HG03442 (cell line): ENCODE measurements around the gene CDH13.

Experiments used
- ATAC-seq: cut with Tn5 transposase; IDR thresholded peaks from one replicate; pipeline ENCODE4 v1.9.1; 2021; ENCODE audit warnings: mild to moderate bottlenecking, moderate library complexity; ENCODE audit not compliant: unreplicated experiment

The CDH13 gene

DNA sequence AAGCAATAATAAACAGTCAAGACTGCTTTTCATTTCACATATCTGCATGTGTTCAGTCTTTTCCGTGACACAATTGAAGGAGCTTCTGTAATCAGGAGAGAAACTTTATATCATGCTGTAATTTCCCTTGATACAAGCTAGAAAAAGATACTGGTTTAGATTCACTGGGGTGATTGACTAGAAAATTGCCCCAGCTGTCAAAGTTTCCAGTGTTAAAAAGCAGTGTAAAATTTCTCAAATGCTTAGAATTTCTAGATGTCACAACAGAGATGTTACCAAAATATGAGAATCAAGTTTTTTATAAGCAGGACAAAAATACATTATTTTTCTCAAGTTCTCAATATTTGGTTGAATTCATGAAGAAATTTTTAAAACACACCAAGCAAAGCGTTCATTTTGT lies 888.6 kb downstream of the CDH13 start:
- ATAC-seq = no peak

GRCh38 chr16:83516931-83517330 lies 890.2 kb downstream of the CDH13 start:
- ATAC-seq = no peak

- no peak for ATAC-seq
Measured at GRCh38 chr16:83517398-83517797, 890.6 kb downstream of the CDH13 start.

GRCh38 chr16:83520596-83520995 lies 893.8 kb downstream of the CDH13 start:
- no peak for ATAC-seq

DNA sequence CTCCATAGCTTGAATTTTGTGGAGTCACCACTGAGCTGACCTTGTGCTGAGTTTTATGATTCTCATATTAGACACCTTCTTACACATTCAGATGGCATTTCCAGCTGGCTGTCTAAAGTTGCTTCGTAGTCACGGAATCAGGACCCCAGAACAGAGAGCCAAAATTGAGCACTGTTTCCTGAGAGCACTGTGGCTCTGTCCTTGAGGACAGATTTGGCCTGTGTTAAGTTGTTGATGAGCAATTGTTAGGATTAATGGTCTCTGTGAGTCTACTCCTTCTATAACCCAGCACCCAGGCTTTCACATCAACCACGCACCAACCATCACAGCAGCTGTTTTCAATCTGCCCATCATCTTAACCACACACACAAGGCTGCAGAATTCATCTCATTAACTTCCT lies 903.5 kb downstream of the CDH13 start:
- ATAC-seq = no peak

DNA sequence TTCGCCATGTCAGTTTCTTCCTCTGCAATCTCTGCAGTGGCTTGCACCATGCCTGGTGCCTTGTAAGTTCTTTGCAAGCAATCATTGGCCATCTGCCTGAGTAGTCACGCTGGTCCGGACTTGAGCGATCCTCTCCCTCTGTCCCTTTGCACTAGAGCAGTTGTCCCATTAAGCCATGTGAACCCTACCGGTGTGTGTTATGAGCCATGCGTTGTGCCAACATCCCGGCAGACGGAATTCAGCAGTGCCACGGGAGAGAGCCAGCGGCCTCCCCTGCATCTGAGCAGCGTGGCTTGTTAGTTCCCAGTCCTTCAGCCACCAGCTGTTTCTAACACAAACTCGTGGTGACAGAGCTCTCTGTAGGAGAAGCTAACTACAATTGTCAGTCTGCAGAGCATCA lies 905.9 kb downstream of the CDH13 start:
- no peak for ATAC-seq

DNA sequence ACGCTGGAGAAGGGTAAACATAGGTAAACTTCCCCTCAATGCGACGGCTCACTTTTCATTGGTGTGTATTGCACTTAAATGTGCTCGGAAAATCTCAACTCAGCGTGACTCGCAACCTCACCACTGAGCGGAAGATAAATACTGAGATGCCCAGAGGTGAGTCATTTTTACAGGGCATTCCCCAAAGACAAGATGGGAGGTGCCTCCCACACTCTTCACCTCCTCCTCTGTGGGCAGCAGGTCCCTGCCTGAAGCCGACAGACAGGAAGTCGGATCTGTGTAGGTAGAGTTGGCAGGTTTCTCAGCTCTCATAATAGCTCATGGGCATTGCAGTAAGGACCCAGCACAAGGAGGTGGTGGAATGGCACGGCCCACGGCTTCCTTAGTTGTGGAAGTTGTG lies 906.4 kb downstream of the CDH13 start:
- no peak for ATAC-seq

DNA sequence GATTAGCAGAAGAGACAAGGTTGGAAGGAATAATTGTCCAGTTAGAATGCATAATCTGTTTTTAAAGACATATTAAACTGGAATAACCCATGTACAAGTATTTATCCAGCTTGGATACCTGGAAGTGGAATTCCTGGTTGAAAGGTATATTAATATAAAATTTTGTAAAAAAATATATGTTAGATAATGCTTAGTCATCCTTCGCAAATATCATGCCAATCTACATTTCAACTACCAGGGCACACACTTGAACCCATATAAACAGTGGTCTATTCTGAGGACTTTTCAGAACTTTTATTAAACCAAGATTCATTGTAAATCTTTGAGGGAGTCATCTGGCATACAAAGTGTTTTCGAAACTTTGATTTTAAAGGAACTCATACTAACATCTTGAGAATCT lies 911.9 kb downstream of the CDH13 start:
- no peak for ATAC-seq

- no peak for ATAC-seq
Measured at GRCh38 chr16:83539736-83540490, 913.1 kb downstream of the CDH13 start.

DNA sequence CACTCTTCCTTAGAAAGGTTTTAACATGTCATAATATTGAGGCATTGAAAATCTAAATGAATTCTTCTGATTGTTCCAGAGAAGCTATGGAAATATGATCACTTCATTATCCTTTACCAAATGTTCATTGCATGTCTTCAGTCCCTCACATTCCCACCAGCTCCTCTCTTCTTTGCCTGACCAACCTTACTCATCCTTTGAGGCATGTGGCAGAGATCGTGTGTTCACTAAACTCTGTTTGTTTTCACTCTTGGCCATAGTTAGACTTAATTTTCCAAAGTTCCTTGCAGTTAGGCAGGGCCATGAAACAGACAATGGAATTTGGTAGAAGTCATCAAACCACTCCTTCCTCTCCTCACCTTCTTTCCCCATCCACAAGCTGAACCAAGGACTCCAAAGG lies 914.5 kb downstream of the CDH13 start:
- ATAC-seq = no peak

- ATAC-seq = no peak
Measured at GRCh38 chr16:83542491-83542890, 915.7 kb downstream of the CDH13 start.

DNA sequence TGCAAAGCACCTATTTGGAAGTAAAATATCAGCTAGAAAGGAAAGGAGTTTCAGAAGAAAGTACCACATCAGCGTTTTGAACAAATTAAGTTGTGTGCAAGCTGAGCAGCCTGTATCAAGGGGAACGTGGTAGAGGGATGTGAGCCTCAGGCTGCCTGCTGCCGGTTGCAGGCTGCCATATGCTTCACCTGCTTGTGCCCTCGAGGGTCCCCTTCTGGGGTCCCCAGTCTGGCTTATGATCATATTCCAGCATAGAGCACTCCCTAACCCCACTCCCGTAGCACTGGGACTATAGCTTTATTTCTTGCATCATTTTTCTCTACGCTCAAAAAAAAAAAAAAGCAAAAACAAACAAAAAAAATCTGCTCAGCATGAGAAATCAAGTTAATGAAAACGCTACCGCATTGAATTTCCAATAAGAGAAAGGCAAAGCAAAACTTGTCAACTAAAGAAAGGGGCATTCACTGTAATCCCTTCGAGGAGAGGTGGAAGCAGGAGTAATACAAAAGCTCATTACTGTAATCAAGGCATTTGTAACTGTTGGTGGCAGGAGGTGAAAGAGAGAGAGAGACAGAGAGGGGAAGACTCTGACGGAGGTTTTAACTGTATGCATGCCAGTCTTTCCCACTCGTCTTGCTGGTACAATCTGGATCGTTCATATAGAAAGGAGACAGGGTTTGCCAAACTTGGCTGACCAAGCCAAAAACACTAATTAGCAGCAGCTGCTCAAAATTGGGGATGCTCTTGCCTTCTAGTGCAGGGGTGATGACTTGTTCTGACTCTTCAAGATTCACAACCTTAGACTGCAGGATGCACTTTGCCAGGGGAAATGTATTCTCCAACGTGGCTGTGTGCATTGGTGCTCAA lies 922.8 kb downstream of the CDH13 start:
- ATAC-seq = no peak

DNA sequence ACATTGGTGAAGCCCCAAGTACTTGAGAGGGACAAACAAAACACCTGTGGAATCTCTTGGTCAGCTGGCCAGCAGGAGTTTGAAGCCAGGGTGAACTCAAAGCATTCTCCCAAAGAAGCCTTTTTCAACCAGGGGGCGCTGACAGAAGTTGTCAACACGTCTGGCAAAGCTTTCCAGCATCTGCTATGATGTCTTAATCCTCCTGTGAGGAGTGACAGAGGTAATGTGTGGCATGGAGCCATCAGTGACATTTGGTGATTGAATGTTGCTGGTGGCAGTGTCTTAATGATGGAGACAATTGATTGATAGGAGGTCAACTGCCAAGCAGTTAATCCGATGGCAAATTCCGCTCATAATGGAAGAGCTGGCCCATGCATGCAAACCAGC lies 923.4 kb downstream of the CDH13 start:
- no peak for ATAC-seq

GRCh38 chr16:83552228-83552627 lies 925.5 kb downstream of the CDH13 start:
- ATAC-seq = no peak

DNA sequence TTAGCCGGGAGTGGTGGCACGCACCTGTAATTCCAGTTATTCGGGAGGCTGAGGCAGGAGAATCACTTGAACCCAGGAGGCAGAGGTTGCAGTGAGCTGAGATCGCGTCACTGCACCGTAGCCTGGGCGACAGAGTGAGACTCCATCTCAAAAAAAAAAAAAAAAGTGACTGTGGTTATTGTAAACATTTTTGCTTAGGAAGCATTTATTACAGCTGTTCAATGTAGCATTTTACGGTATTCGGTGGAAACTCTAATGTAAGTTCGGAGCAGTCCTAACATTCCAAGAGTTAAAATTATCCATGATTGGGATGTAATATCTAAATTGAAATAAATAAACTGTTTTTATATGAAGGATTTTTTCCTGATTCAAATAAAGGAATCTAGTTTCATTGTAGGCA lies 926.2 kb downstream of the CDH13 start:
- ATAC-seq = no peak

DNA sequence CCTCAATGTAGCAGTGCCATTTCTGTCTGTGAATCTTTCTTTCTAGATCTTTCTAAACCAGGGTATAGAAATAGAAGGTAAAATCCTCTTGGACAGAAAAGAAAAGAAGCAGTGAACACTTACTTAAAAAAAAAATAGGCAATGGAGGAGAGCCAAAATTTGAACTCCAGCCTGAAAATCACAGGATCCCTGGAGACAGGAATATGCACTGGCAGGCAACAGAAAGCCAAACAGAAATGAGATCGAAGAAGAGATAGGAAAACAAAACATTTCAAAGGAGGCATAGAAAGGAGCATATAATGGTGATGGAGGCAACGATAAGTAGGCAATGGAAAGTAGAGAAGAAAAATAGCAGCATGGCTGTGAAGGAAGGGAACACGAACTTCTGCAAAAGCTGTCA lies 927.3 kb downstream of the CDH13 start:
- no peak for ATAC-seq

- ATAC-seq = no peak
Measured at GRCh38 chr16:83554540-83554939, 927.8 kb downstream of the CDH13 start.

GRCh38 chr16:83561876-83562275 lies 935.1 kb downstream of the CDH13 start:
- ATAC-seq = no peak

DNA sequence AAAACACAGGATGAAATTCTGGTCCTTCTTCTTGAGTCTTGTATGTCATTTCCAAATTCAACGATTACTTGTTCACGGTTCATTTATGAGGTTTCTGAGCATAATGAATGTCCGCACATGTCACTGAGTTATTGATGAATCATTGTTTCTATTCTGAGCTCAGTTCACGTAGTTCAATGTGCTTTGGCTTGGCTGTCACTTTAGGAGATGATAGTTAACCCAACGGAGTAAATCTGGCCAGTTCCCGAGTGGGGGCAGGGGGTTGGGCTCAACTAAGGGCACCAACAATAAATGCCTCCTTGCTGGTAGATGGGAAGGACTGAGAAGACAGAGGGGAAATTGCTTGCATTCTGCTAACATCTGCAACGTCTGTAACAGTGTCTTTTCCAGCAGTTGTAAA lies 941.6 kb downstream of the CDH13 start:
- ATAC-seq = no peak

DNA sequence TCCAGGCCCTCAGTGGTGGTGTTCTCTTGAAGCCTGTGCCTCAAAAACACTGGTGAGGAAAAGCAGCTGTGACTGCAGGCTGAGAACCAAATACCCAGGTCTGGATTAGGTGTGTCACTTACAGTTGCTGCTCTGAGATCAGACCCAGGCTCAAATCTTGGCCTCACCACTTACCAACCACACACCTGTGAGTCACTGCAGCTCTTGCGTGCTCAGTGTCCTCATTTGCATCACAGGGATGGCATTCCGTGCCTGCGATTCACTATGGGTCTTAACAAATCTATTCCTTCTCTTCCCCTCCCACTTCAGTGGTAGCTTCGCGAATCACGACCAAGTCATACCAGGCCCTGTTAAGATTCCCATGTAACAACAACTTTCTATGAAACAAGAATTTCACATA lies 947.6 kb downstream of the CDH13 start:
- ATAC-seq = no peak

- ATAC-seq = no peak
Measured at GRCh38 chr16:83577078-83577745, 950.4 kb downstream of the CDH13 start.

GRCh38 chr16:83578171-83578570 lies 951.4 kb downstream of the CDH13 start:
- no peak for ATAC-seq
